HUES64 (cell line): Measurements from ENCODE around the gene TECPR1.

Experiments
- H3K27ac ChIP-seq: 2 replicates; pipeline ENCODE4 v1.7.0; 2013; ENCODE audit warnings: low read depth, low read length, inconsistent platforms
- H3K27me3 ChIP-seq: 2 replicates; pipeline ENCODE4 v1.6.1; 2013; ENCODE audit warnings: mild to moderate bottlenecking, low read length; ENCODE audit not compliant: insufficient read depth
- H3K36me3 ChIP-seq: 2 replicates; pipeline ENCODE4 v1.6.1; 2013; ENCODE audit warnings: mild to moderate bottlenecking, low read length; ENCODE audit not compliant: insufficient read depth
- H3K4me1 ChIP-seq: 2 replicates; pipeline ENCODE4 v1.6.1; 2013; ENCODE audit warnings: mild to moderate bottlenecking, low read length, moderate library complexity; ENCODE audit not compliant: insufficient read depth
- H3K4me3 ChIP-seq: 2 replicates; pipeline ENCODE4 v1.5.1; 2013; ENCODE audit warnings: mild to moderate bottlenecking, low read length, moderate library complexity
- H3K9ac ChIP-seq: 2 replicates; pipeline ENCODE4 v1.6.1; 2013; ENCODE audit warnings: mild to moderate bottlenecking, low read depth, low read length
- H3K9me3 ChIP-seq: 2 replicates; pipeline ENCODE4 v1.6.1; 2013; ENCODE audit warnings: low read depth, low read length; ENCODE audit not compliant: insufficient read depth
- WGBS: fragments of 150-250, 120-280 bp; methylation state at CpG from one replicate; pipeline ENCODE4 v1.1.7; 2013; ENCODE audit warnings: missing lambda C conversion rate; 5-methylcytosine and 5-hydroxymethylcytosine counted together

The TECPR1 gene

DNA sequence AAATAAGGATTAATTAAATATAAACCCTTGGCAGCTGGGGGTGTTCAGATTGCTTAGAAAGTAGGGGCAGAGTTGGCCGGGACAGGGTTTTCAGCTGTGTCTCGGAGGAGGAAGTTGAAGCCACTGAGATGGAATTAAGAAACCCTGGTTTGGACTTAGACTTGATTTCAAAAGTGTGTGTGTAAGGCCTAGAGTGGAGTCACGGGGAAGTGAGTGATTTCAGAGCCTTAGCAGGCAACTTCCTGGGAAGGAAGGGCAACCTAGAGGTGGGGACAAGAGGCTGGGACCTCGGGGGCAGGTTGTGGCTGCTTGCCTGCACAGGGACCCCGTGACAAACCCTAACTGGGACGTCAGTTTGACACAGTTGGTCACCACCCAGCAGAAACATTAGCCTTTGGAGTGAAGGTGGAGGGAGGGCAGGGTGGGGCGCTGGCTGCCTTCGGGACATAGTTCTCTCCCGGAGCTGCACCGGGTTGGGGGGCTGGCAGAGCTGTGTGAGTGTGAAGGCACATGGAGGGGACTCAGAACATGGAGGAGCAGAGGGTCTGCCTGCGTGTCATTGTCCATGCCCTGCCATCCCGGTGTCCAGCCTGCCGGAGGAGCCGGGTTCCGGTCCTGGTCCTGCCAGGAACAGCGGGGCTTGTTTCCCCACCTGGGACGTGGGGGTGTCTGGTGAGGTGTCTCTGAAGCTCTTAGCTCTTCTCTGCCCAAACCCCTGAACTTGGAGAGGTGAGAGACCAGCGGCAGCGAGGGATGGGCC, 31.3 kb upstream of the TECPR1 start:
- H3K4me1 ChIP-seq = peaks cover 24% of the 10 kb centered on the region
- no peak overlapping the region for H3K27ac ChIP-seq
- H3K36me3 ChIP-seq = peaks cover 9% of the 10 kb centered on the region; the same call in 1 of the 2 replicates
- 0 out of 2 replicates have a peak overlapping the region, but pooled peaks have one; percentile 81 for H3K9ac ChIP-seq
- H3K9me3 ChIP-seq = no peaks in the 10 kb centered on the region
- H3K4me3 ChIP-seq = peak overlapping the region; percentile 79
- WGBS = 91% methylated on average over 19 of the region's 19 CpGs
- no peaks in the 10 kb centered on the region for H3K27me3 ChIP-seq

DNA sequence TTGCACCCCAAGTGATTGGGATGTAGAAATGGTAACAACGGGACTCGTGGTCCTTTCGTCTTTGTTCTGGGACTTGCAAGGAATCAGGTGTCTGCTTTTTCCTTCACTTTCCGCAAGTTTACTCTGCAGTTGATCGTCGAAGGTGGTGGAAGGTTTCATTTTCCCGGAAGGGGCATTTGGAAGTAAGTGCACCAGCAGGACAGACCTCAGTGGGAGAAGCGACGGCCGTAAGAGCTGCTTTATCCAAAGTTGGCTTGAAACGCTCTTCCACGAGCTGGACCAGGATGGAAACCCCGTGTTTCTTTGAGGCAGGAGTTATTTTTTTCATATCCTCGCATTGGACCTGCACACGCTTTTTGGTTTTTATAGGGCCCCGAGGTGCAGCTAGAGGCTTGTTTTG, 30.7 kb upstream of the TECPR1 start:
- Histone ChIP-seq H3K4me3 (peak overlapping the region; percentile 79), H3K9me3 (no peaks in the 10 kb centered on the region), H3K4me1 (peaks cover 24% of the 10 kb centered on the region), H3K36me3 (0 out of 2 replicates have a peak, but pooled peaks cover 4% of the 10 kb centered on the region), H3K27ac (no peak overlapping the region), H3K27me3 (no peaks in the 10 kb centered on the region), H3K9ac (peak overlapping the region; percentile 81)
- WGBS = 61% methylated on average over 16 of the region's 16 CpGs

DNA sequence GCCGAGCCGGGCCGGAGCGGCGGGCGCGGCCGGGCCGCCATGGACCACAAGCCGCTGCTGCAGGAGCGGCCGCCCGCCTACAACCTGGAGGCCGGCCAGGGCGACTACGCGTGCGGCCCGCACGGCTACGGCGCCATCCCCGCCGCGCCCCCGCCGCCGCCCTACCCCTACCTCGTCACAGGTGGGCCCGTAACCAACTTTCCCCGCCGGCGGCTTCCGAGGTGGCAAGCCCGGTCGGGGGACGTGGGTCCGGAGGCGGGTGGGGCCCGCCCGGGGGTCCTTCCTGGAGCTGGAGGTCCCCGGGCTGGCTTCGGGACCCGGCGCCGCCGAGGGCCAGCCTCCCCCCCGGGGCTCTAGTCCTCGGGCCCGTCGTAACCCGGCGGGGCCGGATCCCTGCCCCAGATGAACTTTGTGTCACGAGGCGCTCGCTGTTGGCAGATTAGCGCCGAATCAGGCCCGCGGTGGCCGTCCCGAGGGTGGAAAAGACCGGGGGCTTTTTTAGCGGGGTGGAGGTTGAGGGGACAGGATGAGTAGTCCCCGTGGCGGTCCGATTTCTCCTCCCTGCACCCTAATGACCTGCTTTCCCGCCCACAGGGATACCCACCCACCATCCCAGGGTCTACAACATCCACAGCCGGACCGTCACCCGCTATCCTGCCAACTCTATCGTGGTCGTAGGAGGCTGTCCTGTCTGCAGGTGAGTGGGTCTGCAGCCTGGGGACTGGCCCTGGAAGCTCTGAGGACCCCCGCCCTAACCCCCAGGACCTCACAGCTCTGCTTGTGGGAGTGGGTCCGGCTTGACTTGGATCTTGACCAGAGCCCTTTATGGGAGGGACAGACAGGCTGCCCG, 29.9 kb upstream of the TECPR1 start:
- H3K36me3 ChIP-seq = 0 out of 2 replicates have a peak, but pooled peaks cover 4% of the 10 kb centered on the region
- 2% methylated on average over 72 of the region's 77 CpGs for WGBS
- H3K27me3 ChIP-seq = no peaks in the 10 kb centered on the region
- no peak overlapping the region for H3K27ac ChIP-seq
- H3K4me1 ChIP-seq = peaks cover 24% of the 10 kb centered on the region
- peak overlapping the region; percentile 81 for H3K9ac ChIP-seq
- H3K9me3 ChIP-seq = no peaks in the 10 kb centered on the region
- H3K4me3 ChIP-seq = peak overlapping the region; percentile 79

DNA sequence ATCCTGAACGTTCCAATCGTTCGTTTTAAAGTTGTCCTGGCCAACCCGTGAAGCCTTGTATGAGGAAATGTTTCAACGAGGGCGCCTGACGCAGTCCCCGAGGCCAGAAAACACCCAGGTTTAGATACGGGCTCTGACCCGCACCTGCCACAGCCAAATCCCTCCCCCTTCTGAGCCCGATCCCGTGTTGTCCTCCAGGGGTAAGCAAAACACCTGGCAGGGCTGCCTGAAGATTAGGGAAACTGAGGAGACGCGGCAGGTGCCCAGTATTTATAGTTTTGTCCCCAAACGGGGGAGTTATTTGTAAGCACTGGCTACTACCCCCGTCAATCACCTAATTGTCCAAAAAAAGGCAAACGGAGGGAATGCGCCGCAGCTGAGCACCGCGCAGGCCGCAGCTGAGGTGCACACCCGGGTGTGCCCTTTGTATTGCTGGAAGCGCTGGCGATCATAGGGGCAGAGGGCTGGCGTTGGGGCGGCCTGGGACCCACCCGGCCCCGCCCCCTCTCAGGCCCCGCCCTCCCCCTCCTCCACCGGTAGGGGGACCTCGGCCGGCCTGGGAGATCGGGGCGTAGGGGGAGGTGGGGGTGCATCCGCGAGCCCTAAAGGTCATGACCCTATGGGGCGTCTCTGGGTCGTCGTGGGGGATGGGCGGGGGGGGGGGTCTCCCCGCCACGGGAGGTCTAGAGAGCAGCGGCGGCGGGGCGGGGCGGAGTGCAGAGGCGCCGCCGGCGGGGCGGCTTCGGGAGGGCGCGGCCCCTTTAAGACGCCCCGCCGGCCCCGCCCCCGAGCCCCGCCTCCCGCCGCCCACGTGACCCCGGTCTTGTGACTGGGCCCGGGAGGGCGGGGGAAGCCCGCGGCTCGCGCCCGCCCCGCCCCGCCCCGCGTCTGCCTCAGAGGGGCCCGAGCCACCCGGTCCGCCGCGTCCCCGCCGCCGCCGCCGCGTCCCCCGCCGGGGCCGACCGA, 29.0 kb upstream of the TECPR1 start, which contains the start of gene BRI3:
Gene BRI3, plus strand, starts transcription at position 896 of the 966 bp plus-strand sequence. CDS start 110 bp downstream, outside the sequence.
- peak within 1 kb of the TSS; percentile 79 for H3K4me3 ChIP-seq
- under 1% methylated on average over 78 of the region's 92 CpGs for WGBS
- H3K9ac ChIP-seq = peak within 1 kb of the TSS; percentile 81
- 0 out of 2 replicates have a peak, but pooled peaks cover 4% of the 10 kb centered on the region for H3K36me3 ChIP-seq
- no peaks in the 10 kb centered on the region for H3K27me3 ChIP-seq
- H3K9me3 ChIP-seq = no peaks in the 10 kb centered on the region
- H3K4me1 ChIP-seq = peaks cover 18% of the 10 kb centered on the region; the same call in 1 of the 2 replicates
- H3K27ac ChIP-seq = peak within 1 kb of the TSS; percentile 33; the same call in 1 of the 2 replicates

DNA sequence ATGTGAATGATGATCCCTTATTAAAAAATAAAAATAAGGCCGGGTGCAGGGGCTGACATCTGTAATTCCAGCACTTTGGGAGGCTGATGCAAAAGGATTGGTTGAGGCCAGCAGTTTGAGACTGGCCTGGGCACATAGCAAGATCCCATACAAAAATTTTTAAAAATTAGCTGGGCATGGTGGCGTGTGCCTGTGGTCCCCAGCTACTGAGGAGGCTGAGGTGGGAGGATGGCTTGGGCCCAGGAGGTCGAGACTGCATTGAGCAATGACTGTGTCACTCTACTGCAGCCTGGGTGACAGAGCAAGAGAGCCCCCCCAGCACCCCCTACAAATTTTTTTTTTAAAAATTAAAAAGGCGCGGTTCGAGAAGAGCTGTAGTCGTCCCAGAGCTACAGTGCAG, 28.3 kb upstream of the TECPR1 start:
- Histone ChIP-seq H3K36me3 (0 out of 2 replicates have a peak, but pooled peaks cover 4% of the 10 kb centered on the region), H3K4me3 (peak overlapping the region; percentile 65), H3K27me3 (no peaks in the 10 kb centered on the region), H3K27ac (no peak overlapping the region), H3K9me3 (no peaks in the 10 kb centered on the region), H3K9ac (no peak overlapping the region; the same call in 1 of the 2 replicates), H3K4me1 (peaks cover 13% of the 10 kb centered on the region; the same call in 1 of the 2 replicates)
- 71% methylated on average over 7 of the region's 7 CpGs for WGBS

DNA sequence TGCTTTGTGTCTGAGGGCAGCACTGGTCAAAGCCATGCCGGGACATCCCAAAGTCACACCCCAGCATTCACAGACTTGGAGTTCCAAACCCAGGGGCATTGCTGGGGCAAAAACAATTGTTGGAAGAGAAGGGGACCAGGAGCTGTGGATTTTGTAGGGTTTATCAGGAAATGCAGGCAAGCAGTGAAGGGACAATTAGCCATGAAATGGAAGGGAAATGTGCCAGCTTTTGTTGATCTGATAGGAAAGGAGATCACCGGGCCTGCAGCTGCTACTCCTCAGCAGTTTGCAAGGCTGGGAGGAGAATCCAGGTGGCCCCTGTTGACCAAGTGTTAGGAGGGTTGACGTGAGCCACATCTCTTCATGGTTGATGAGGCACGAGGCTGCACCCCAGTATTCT, 26.9 kb upstream of the TECPR1 start:
- H3K9ac ChIP-seq = no peak overlapping the region
- no peak overlapping the region for H3K27ac ChIP-seq
- H3K27me3 ChIP-seq = no peaks in the 10 kb centered on the region
- 89% methylated on average over 4 of the region's 4 CpGs for WGBS
- peaks cover 10% of the 10 kb centered on the region; the same call in 1 of the 2 replicates for H3K4me1 ChIP-seq
- H3K4me3 ChIP-seq = no peak overlapping the region
- 0 out of 2 replicates have a peak, but pooled peaks cover 3% of the 10 kb centered on the region for H3K36me3 ChIP-seq
- H3K9me3 ChIP-seq = no peaks in the 10 kb centered on the region

DNA sequence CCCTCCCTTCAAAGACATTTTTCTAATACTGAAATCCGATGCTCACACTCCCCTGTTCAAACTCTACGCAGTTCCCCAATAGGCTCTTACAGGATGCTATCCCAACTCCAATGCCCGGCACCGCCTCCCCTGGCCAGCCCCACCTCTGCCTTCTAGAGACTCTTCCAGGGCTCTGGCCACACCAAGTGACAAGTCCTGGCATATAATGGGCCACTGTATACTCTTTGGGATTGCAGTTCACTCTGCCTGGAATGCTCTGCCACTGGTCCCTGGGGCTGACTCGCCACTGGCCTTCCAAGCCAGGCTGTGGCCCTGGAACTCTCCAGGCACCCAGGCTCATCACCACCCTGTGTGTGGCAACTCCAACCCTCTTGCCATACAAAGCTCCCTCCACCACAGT, 26.4 kb upstream of the TECPR1 start:
- Histone ChIP-seq H3K27me3 (no peaks in the 10 kb centered on the region), H3K27ac (no peak overlapping the region), H3K36me3 (no peaks in the 10 kb centered on the region), H3K4me1 (peaks cover 7% of the 10 kb centered on the region; the same call in 1 of the 2 replicates), H3K9me3 (no peaks in the 10 kb centered on the region), H3K4me3 (no peak overlapping the region), H3K9ac (no peak overlapping the region)
- WGBS = 91% methylated on average over 5 of the region's 5 CpGs

DNA sequence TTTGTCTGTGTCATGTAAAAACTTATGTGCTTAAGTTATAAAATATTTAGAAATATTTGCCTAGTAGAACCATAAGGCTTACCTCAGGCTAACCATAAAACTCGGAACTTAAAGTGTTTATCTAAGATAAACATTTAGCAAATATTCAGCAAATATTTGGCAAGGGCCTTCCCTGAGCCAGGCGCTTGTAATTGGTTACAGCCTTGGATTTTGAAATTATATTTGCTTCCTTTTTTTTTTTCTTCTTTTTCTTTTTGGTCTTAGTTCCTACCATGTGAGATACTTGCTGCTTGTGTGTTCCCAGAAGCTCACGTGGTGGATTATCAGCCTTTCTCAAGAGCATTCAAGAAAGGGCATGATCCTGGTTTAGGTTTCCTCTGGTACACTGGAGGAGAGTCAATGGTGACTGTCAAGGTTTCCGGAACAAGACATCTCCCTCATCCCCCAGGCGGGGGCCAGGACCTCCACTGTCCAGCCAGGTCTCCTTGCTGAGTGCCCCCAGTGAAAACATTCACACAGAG, 24.3 kb upstream of the TECPR1 start:
- H3K4me3 ChIP-seq = no peak overlapping the region
- H3K36me3 ChIP-seq = no peaks in the 10 kb centered on the region
- no peaks in the 10 kb centered on the region for H3K4me1 ChIP-seq
- H3K27ac ChIP-seq = no peak overlapping the region
- no peak overlapping the region for H3K9ac ChIP-seq
- no peaks in the 10 kb centered on the region for H3K27me3 ChIP-seq
- no peaks in the 10 kb centered on the region for H3K9me3 ChIP-seq
- WGBS = 77% methylated on average over 3 of the region's 5 CpGs

DNA sequence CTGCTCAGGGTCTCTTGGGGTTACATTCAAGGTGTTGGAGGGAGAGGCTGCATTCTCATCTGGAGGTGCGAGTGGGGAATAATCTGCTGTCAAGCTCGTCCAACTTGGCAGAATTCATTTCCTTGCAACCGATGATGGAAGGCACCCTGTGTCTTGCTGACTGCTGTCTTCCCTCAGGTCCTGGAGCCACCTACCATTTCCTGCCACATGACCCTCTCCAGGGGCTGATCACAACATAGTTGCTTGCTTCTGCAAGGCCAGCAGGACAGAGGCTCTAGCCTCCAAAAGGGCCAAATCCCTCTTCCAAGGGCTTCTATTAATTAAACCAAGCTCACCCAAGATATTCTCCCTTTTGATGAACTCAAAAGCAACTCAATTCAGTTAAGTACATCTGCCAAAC, 15.3 kb upstream of the TECPR1 start:
- H3K36me3 ChIP-seq = no peaks in the 10 kb centered on the region
- H3K27ac ChIP-seq = no peak overlapping the region
- no peak overlapping the region for H3K4me3 ChIP-seq
- H3K27me3 ChIP-seq = no peaks in the 10 kb centered on the region
- 94% methylated on average over 3 of the region's 3 CpGs for WGBS
- H3K4me1 ChIP-seq = no peaks in the 10 kb centered on the region
- no peaks in the 10 kb centered on the region for H3K9me3 ChIP-seq
- no peak overlapping the region for H3K9ac ChIP-seq

DNA sequence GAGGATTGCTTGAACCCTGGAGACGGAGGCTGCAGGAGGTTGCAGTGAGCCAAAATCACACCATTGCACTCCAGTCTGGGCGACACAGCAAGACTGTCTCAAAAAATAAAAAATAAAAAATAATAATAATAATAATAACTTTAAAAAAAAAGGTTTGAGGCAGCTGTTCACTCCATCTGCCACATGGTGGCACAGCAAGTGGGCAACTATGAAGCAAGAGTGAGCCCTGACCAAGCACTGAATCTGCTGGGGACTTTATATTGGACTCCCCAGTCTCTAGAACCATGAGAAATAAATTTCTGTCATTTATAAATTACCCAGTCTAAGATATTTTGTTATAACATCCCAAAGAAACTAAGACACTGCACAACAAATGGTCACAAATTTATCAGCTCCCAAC, 14.8 kb upstream of the TECPR1 start:
- H3K9me3 ChIP-seq = no peaks in the 10 kb centered on the region
- no peaks in the 10 kb centered on the region for H3K36me3 ChIP-seq
- no peaks in the 10 kb centered on the region for H3K4me1 ChIP-seq
- 63% methylated on average over 1 of the region's 2 CpGs for WGBS
- H3K27ac ChIP-seq = no peak overlapping the region
- no peaks in the 10 kb centered on the region for H3K27me3 ChIP-seq
- H3K9ac ChIP-seq = no peak overlapping the region
- no peak overlapping the region for H3K4me3 ChIP-seq
